GM19372 (cell line): ENCODE results near the gene NTM.
A peak's percentile ranks its signal among the peaks of the same experiment; 100 is the strongest.

ENCODE experiments used
- ATAC-seq: cut with Tn5 transposase; IDR thresholded peaks from one replicate; pipeline ENCODE4 v1.9.1; 2021; ENCODE audit warnings: mild to moderate bottlenecking, low read depth, moderate library complexity; ENCODE audit not compliant: unreplicated experiment

Gene NTM

GRCh38 chr11:131693756-131694155 lies 323.3 kb downstream of the NTM start:
- ATAC-seq = no peak

- peak; percentile 92 for ATAC-seq
Measured at GRCh38 chr11:131694526-131695424, 324.4 kb downstream of the NTM start.

GRCh38 chr11:131695889-131696429 lies 325.5 kb downstream of the NTM start:
- no peak for ATAC-seq

GRCh38 chr11:131696690-131697089 lies 326.3 kb downstream of the NTM start:
- no peak for ATAC-seq

GRCh38 chr11:131703311-131703710 lies 332.9 kb downstream of the NTM start:
- no peak for ATAC-seq

GRCh38 chr11:131704682-131705081 lies 334.3 kb downstream of the NTM start:
- ATAC-seq = no peak

- no peak for ATAC-seq
Measured at GRCh38 chr11:131710511-131710910, 340.1 kb downstream of the NTM start.

GRCh38 chr11:131712897-131713296 lies 342.5 kb downstream of the NTM start:
- ATAC-seq = no peak

GRCh38 chr11:131713529-131714134 lies 343.2 kb downstream of the NTM start:
- no peak for ATAC-seq

GRCh38 chr11:131717616-131718015 lies 347.2 kb downstream of the NTM start:
- no peak for ATAC-seq

- no peak for ATAC-seq
Measured at GRCh38 chr11:131723088-131723487, 352.7 kb downstream of the NTM start.

GRCh38 chr11:131724436-131724975 lies 354.1 kb downstream of the NTM start:
- ATAC-seq = no peak

GRCh38 chr11:131734871-131735270 lies 364.5 kb downstream of the NTM start:
- ATAC-seq = no peak

GRCh38 chr11:131737357-131737756 lies 366.9 kb downstream of the NTM start:
- ATAC-seq = no peak

- no peak for ATAC-seq
Measured at GRCh38 chr11:131739243-131739882, 368.9 kb downstream of the NTM start.

- ATAC-seq = no peak
Measured at GRCh38 chr11:131744847-131745246, 374.4 kb downstream of the NTM start.

- no peak for ATAC-seq
Measured at GRCh38 chr11:131745405-131745804, 375.0 kb downstream of the NTM start.

- no peak for ATAC-seq
Measured at GRCh38 chr11:131746201-131746600, 375.8 kb downstream of the NTM start.

GRCh38 chr11:131748151-131749050 lies 378.0 kb downstream of the NTM start:
- peak; percentile 86 for ATAC-seq

GRCh38 chr11:131749101-131749500 lies 378.7 kb downstream of the NTM start:
- no peak for ATAC-seq
